K562 (cell line): ENCODE results near the gene GPR153. TPM values are rescaled to one million over a fixed set of nuclear protein-coding genes. Genes with fewer than 3 reads are reported as not detected.

Experiments
- ATAC-seq: fragments of 200-7000 bp; cut with Tn5 transposase; 3 replicates; pipeline ENCODE4 v1.9.1; 2020; ENCODE audit warnings: moderate library complexity
- BruUV-seq: library from RNA; stranded (reverse); fragments of 400-500 nt; replicated peaks from 2 replicates; lab custom pipeline; 2021; lab: Mats Ljungman, UMichigan
- CTCF ChIA-PET: fragments of 300-600 bp; formaldehyde crosslinking; extraction: SDS; loops from one replicate; lab custom pipeline; 2021; ENCODE audit warnings: low intra/inter-chr PET ratio; lab: Yijun Ruan, JAX
- POLR2A ChIA-PET: fragments of 300-600, 350-650 bp; sonication (Branson Sonifier 250); formaldehyde crosslinking; extraction: SDS; loops from one replicate; lab custom pipeline; 2021; ENCODE audit warnings: antibody characterized with exemption, inconsistent platforms; lab: Yijun Ruan, JAX
- DNase-seq, 4 experiments: peaks; one replicate each; pipeline versions ENCODE4 v3.0.0 to v3.0.0-alpha.2; 2011 to 2018; ENCODE audit warnings: low spot score in 3 of 4, mixed read lengths in 3 of 4; ENCODE audit errors: extremely low read depth in 1 of 4
- FAIRE-seq: peaks from 2 replicates; lab custom pipeline; 2011; peaks lifted over from hg19 to GRCh38; lab: Jason Lieb, UNC
- H2AFZ ChIP-seq: 2 replicates; pipeline ENCODE4 v1.6.0; 2011; ENCODE audit warnings: low read depth, low read length, control low read depth, inconsistent platforms
- H3K27ac ChIP-seq: fragments of 200-600 bp; 3 replicates; pipeline ENCODE4 v1.8.0; 2011; ENCODE audit warnings: low read depth, mild to moderate bottlenecking, control low read depth, inconsistent platforms, low read length, moderate library complexity, mixed read lengths; ENCODE audit errors: extremely low read depth
- H3K27me3 ChIP-seq, 2 experiments: fragments of 300-600 bp in 1 of 2; 2 replicates in 1 of 2; 3 replicates in 1 of 2; pipeline versions ENCODE4 v1.6.0 to v1.8.0; 2011; ENCODE audit warnings: inconsistent platforms in 2 of 2, low read length in 2 of 2, mild to moderate bottlenecking in 1 of 2, mixed read lengths in 1 of 2, moderate library complexity in 1 of 2; ENCODE audit not compliant: control insufficient read depth in 2 of 2, insufficient read depth in 2 of 2
- H3K36me3 ChIP-seq: fragments of 300-600 bp; 3 replicates; pipeline ENCODE4 v1.8.0; 2011; ENCODE audit warnings: mild to moderate bottlenecking, low read length, inconsistent platforms; ENCODE audit not compliant: control insufficient read depth, insufficient read depth
- H3K4me1 ChIP-seq, 2 experiments: fragments of 200-600 bp in 1 of 2; replicated peaks in 1 of 2; 2 replicates in 1 of 2; 3 replicates in 1 of 2; pipeline versions ENCODE4 v1.5.1 to v1.8.0; 2011; ENCODE audit warnings: inconsistent platforms in 2 of 2, low read length in 2 of 2, mild to moderate bottlenecking in 1 of 2, mixed read lengths in 1 of 2, moderate library complexity in 1 of 2; ENCODE audit not compliant: control insufficient read depth in 2 of 2, insufficient read depth in 2 of 2
- H3K4me2 ChIP-seq: 2 replicates; pipeline ENCODE4 v1.6.1; 2011; ENCODE audit warnings: low read length, control low read depth, inconsistent platforms, mixed read lengths; ENCODE audit not compliant: insufficient read depth
- H3K4me3 ChIP-seq: fragments of 200-600 bp; sonication (generic), shearing (Covaris generic); 2 replicates; pipeline ENCODE4 v1.5.1; 2016; ENCODE audit warnings: control low read depth, inconsistent platforms
- H3K79me2 ChIP-seq: fragments of 200-600 bp; 3 replicates; pipeline ENCODE4 v1.8.0; 2011; ENCODE audit warnings: low read length, inconsistent platforms; ENCODE audit not compliant: control insufficient read depth, insufficient read depth
- H3K9ac ChIP-seq, 2 experiments: 2 replicates each; pipeline versions ENCODE4 v1.6.0 to v1.6.1; 2011; ENCODE audit warnings: low read depth in 2 of 2, low read length in 2 of 2, control low read depth in 1 of 2, inconsistent platforms in 1 of 2, mild to moderate bottlenecking in 1 of 2, mixed read lengths in 1 of 2; ENCODE audit not compliant: insufficient read depth in 1 of 2
- H3K9me1 ChIP-seq: one replicate; pipeline ENCODE4 v1.6.0; 2011; ENCODE audit warnings: inconsistent platforms, mild to moderate bottlenecking, low read length, moderate library complexity; ENCODE audit not compliant: control insufficient read depth, insufficient read depth
- H3K9me3 ChIP-seq: replicated peaks from 2 replicates; pipeline ENCODE4 v1.5.1; 2011; ENCODE audit warnings: low read depth, low read length, inconsistent platforms; ENCODE audit not compliant: control insufficient read depth, insufficient read depth
- H4K20me1 ChIP-seq: replicated peaks from 2 replicates; pipeline ENCODE4 v1.6.1; 2011; ENCODE audit warnings: low read length, inconsistent platforms, mixed read lengths; ENCODE audit not compliant: control insufficient read depth, insufficient read depth
- CHD2 ChIP-seq: IDR thresholded peaks from 2 replicates; pipeline ENCODE4 v1.6.1; 2011; ENCODE audit warnings: low read depth, low read length
- NR1H2 ChIP-seq: sonication (generic); formaldehyde crosslinking; IDR thresholded peaks from 2 replicates; pipeline ENCODE4 v1.4.0; 2020; ENCODE audit warnings: mild to moderate bottlenecking, missing genetic modification reagents
- SMARCA4 ChIP-seq: fragments of 450-650 bp; IDR thresholded peaks from 2 replicates; pipeline ENCODE4 v1.6.1; 2016
- ZNF232 ChIP-seq: sonication (generic); formaldehyde crosslinking; IDR thresholded peaks from 2 replicates; pipeline ENCODE4 v1.8.0; 2022; ENCODE audit warnings: mild to moderate bottlenecking, missing genetic modification reagents
- ZNF263 ChIP-seq: sonication (generic); formaldehyde crosslinking; IDR thresholded peaks from 2 replicates; pipeline ENCODE4 v1.8.0; 2022; ENCODE audit warnings: mild to moderate bottlenecking, missing genetic modification reagents, borderline replicate concordance
- WGBS: fragments of 100-300 bp; shearing (Covaris generic); methylation state at CpG from one replicate; pipeline ENCODE4 v1.1.6; 2016; ENCODE audit warnings: low coverage, mixed read lengths; ENCODE audit not compliant: insufficient coverage; ENCODE audit errors: missing lambda C conversion rate; 5-methylcytosine and 5-hydroxymethylcytosine counted together
- in situ Hi-C: fragments of 300-500 bp; cut with MboI; formaldehyde crosslinking; loops from 4 replicates; pipeline ENCODE4 v1.15.0; 2018; ENCODE audit warnings: inconsistent platforms, mixed read lengths
- intact Hi-C: fragments of 100-400 bp; cut with micrococcal nuclease; formaldehyde crosslinking; loops from 2 replicates; pipeline ENCODE4 v1.14.2; 2022
- polyA plus RNA-seq, 8 experiments: library from polyadenylated mRNA; depleted of rRNA in 4 of 8; stranded (reverse) in 5 of 8; unstranded in 3 of 8; fragments of >200 nt; fragmentation: Nextera tagmentation in 2 of 8; fragmentation: Illumina TruSeq in 1 of 8; extraction: Ambion mirVana in 2 of 8; extraction: Trizol in 1 of 8; gene quantifications; 2 replicates each; pipeline versions ENCODE4 v1.2.1 to v1.2.3, GENCODE V29; 2011 to 2014; ENCODE audit warnings: inconsistent platforms in 1 of 8, missing spikeins in 1 of 8
- total RNA-seq, 7 experiments: library from RNA; depleted of rRNA in 6 of 7; stranded (reverse); fragments of >200 nt in 6 of 7; fragmentation: Illumina TruSeq in 2 of 7; extraction: Trizol in 2 of 7; gene quantifications; 2 replicates each; pipeline versions ENCODE4 v1.2.1 to v1.2.3, GENCODE V29; 2011 to 2021; ENCODE audit warnings: low replicate concordance in 1 of 7
- TF ChIP-seq, protein P1 (sequence below): fragments of 450-650 bp; formaldehyde crosslinking; IDR thresholded peaks from 2 replicates; pipeline ENCODE4 v1.4.0; 2020; ENCODE audit warnings: mild to moderate bottlenecking, moderate library complexity
- TF ChIP-seq, protein P2 (sequence below), 2 experiments: fragments of 450-650 bp in 1 of 2; sonication (generic) in 1 of 2; formaldehyde crosslinking in 1 of 2; IDR thresholded peaks; 2 replicates each; pipeline versions ENCODE4 v1.7.1 to v1.9.0; 2016 to 2022; ENCODE audit warnings: inconsistent platforms in 1 of 2, mild to moderate bottlenecking in 1 of 2, missing genetic modification reagents in 1 of 2
- TF ChIP-seq, protein P3 (sequence below): fragments of 200-800 bp; sonication (Bioruptor generic); IDR thresholded peaks from 2 replicates; pipeline ENCODE4 v1.6.1; 2017; ENCODE audit warnings: missing genetic modification characterization, missing compliant biosample characterization

Gene GPR153
- total and polyA plus RNA-seq, 9 of the 15 experiments (the other 6 are each of a cell fraction or from before 2014, with no cell fraction given): 0.01 to 1.5 (median 0.51) TPM

DNA sequence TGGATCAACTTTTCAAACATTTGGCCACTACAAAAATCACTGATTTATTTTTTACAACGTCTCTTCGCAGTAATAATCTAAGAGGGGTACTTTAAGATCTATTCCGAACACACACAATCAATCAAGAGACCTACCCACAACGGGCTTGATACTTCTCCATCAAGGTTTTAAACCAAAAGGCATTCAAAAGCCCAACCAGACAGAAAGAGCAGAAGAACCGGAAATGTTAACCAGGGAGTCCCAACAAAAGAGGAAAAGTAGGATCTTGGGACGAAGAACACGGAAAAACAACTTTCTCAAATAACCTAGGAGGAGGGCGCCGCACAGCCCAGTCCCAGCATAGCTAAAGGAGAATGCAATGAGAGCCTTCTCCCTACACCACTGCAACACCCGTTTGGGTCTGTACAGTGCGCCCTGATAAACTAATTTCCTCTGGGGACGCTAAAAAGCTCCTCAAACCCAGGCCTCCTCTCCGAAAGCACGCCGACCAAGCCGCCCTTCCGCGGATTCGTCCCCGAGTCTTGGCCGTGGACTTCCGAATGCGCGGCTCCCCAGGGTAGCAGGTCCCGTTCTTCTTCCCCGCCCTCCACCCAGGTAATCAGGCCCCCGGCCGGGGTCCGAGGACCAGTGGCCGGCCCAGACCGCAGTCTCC, 62.1 kb downstream of the GPR153 start:
- ChIA-PET POLR2A (interaction anchor here (0.6 to 1.7 kb wide), 9 partner anchors 9 to 917 kb away, joined by 3 to 7 read pairs (median 3); partner anchors contain the start of gene ZBTB48), CTCF (interaction anchor here (0.8 kb wide), 1 partner anchor 63 kb away, joined by 3 read pairs; no protein-coding TSS in a partner anchor)
- Histone ChIP-seq H3K79me2 (peaks cover 67% of the 10 kb centered on the region), H3K27me3 (no peaks in the 10 kb centered on the region), H3K9me1 (no peaks in the 10 kb centered on the region), H3K36me3 (peaks cover 54% of the 10 kb centered on the region), H3K9ac (peak overlapping the region; percentile 99), H3K4me3 (peak overlapping the region; percentile 99), H3K4me2 (peak overlapping the region; percentile 90), H3K27ac (peak overlapping the region; percentile 96), H2AFZ (peak overlapping the region; percentile 73; the same call in 1 of the 2 replicates), H3K9me3 (no peaks in the 10 kb centered on the region), H4K20me1 (peaks cover 5% of the 10 kb centered on the region; the same call in 1 of the 2 replicates), H3K4me1 (peaks cover 14% of the 10 kb centered on the region in 2 experiments; a peak in 4 of 5 replicates)
- peak in 2 of 4 experiments; percentile 39 to 42 for DNase-seq
- 1% methylated on average over 27 of the region's 31 CpGs for WGBS
- in situ Hi-C loops (no loop called here), intact Hi-C loops (loop anchor here (2.0 kb wide), 1 partner anchor 36 kb away; the partner anchor contains the start of gene ICMT)
- TSS peak; percentile 51 for BruUV-seq
- peak; percentile 29 for FAIRE-seq
- peak; percentile 64 for ATAC-seq
- TF ChIP-seq, protein P1, sequence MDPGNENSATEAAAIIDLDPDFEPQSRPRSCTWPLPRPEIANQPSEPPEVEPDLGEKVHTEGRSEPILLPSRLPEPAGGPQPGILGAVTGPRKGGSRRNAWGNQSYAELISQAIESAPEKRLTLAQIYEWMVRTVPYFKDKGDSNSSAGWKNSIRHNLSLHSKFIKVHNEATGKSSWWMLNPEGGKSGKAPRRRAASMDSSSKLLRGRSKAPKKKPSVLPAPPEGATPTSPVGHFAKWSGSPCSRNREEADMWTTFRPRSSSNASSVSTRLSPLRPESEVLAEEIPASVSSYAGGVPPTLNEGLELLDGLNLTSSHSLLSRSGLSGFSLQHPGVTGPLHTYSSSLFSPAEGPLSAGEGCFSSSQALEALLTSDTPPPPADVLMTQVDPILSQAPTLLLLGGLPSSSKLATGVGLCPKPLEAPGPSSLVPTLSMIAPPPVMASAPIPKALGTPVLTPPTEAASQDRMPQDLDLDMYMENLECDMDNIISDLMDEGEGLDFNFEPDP (CRISPR knock-in tag): no peak
- TF ChIP-seq, protein P2, sequence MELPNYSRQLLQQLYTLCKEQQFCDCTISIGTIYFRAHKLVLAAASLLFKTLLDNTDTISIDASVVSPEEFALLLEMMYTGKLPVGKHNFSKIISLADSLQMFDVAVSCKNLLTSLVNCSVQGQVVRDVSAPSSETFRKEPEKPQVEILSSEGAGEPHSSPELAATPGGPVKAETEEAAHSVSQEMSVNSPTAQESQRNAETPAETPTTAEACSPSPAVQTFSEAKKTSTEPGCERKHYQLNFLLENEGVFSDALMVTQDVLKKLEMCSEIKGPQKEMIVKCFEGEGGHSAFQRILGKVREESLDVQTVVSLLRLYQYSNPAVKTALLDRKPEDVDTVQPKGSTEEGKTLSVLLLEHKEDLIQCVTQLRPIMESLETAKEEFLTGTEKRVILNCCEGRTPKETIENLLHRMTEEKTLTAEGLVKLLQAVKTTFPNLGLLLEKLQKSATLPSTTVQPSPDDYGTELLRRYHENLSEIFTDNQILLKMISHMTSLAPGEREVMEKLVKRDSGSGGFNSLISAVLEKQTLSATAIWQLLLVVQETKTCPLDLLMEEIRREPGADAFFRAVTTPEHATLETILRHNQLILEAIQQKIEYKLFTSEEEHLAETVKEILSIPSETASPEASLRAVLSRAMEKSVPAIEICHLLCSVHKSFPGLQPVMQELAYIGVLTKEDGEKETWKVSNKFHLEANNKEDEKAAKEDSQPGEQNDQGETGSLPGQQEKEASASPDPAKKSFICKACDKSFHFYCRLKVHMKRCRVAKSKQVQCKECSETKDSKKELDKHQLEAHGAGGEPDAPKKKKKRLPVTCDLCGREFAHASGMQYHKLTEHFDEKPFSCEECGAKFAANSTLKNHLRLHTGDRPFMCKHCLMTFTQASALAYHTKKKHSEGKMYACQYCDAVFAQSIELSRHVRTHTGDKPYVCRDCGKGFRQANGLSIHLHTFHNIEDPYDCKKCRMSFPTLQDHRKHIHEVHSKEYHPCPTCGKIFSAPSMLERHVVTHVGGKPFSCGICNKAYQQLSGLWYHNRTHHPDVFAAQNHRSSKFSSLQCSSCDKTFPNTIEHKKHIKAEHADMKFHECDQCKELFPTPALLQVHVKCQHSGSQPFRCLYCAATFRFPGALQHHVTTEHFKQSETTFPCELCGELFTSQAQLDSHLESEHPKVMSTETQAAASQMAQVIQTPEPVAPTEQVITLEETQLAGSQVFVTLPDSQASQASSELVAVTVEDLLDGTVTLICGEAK (IDR thresholded peaks at IDR 0.05): peak; percentile 10; the same call in 1 of the 2 replicates
- TF ChIP-seq, protein P2 (CRISPR knock-in tag; IDR thresholded peaks at IDR 0.05): no peak
- TF ChIP-seq, protein P3, sequence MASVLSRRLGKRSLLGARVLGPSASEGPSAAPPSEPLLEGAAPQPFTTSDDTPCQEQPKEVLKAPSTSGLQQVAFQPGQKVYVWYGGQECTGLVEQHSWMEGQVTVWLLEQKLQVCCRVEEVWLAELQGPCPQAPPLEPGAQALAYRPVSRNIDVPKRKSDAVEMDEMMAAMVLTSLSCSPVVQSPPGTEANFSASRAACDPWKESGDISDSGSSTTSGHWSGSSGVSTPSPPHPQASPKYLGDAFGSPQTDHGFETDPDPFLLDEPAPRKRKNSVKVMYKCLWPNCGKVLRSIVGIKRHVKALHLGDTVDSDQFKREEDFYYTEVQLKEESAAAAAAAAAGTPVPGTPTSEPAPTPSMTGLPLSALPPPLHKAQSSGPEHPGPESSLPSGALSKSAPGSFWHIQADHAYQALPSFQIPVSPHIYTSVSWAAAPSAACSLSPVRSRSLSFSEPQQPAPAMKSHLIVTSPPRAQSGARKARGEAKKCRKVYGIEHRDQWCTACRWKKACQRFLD: 0 out of 2 replicates have a peak, but pooled peaks have one; percentile 11
- TF ChIP-seq ZNF232 (CRISPR knock-in tag) (peak; percentile 65; the same call in 1 of the 2 replicates), SMARCA4 (peak; percentile 23; the same call in 1 of the 2 replicates), CHD2 (0 out of 2 replicates have a peak, but pooled peaks have one; percentile 12), ZNF263 (CRISPR knock-in tag) (no peak), NR1H2 (CRISPR knock-in tag) (0 out of 2 replicates have a peak, but pooled peaks have one; percentile 33)
